Mucosa of descending colon (tissue), 3 donors: ENCODE data around the gene KIAA0319L. TPM values are rescaled to one million over a fixed set of nuclear protein-coding genes. Genes with fewer than 3 reads are reported as not detected.

Source experiments
- ATAC-seq: fragments of 200-7000 bp; cut with Tn5 transposase; one replicate; pipeline ENCODE4 v1.9.1; 2020; ENCODE audit warnings: mild to moderate bottlenecking, moderate library complexity
- DNase-seq, 3 donors: peaks; one replicate each; pipeline ENCODE4 v3.0.0-alpha.2; 2020
- H3K36me3 ChIP-seq: fragments of 200-600 bp; one replicate; pipeline ENCODE4 v1.8.0; 2021; ENCODE audit warnings: low read depth, mild to moderate bottlenecking
- H3K4me1 ChIP-seq: fragments of 200-600 bp; one replicate; pipeline ENCODE4 v1.8.0; 2021; ENCODE audit warnings: low read depth, mild to moderate bottlenecking
- H3K4me3 ChIP-seq: fragments of 200-600 bp; one replicate; pipeline ENCODE4 v1.8.0; 2021; ENCODE audit warnings: mild to moderate bottlenecking
- H3K9me3 ChIP-seq: fragments of 200-600 bp; one replicate; pipeline ENCODE4 v1.8.0; 2021; ENCODE audit warnings: mild to moderate bottlenecking
- intact Hi-C, 2 donors: fragments of 100-400 bp; cut with DNase I in 1 of 2; cut with micrococcal nuclease in 1 of 2; formaldehyde crosslinking; loops; one replicate each; pipeline versions ENCODE4 v1.11.0 to v1.11.1; 2022; cut with DNase I, micrococcal nuclease
- long read RNA-seq, 2 donors: library from polyadenylated mRNA; unstranded; transcript quantifications; one replicate each; pipeline ENCODE4 v2.0.0, GENCODE V29; 2019 to 2021
- total RNA-seq, 3 donors: library from RNA; stranded (reverse); fragmentation: NEBNext Ultra II Directional in 2 of 3; extraction: Animal tissue kit (Norgen Biotek cat#: 25700) in 2 of 3; gene quantifications; one replicate each; pipeline versions ENCODE4 v1.2.1 to v1.2.4, GENCODE V29; 2021 to 2023
- TF ChIP-seq, protein P1 (sequence below): fragments of 200-600 bp; IDR thresholded peaks from one replicate; pipeline ENCODE4 v1.8.0; 2022; ENCODE audit warnings: antibody characterized with exemption, mild to moderate bottlenecking
- donor health status: DM: no; HTN: no; CAD: no; lungs with moderate emphysema.
- donor health status: DM: no; HTN: no; CAD: no.
- donor health status: DM: no; HTN: yes; CAD: no.

Gene KIAA0319L
- 10 to 100 TPM; 59.6 to 84.6 (median 75.7) TPM for total RNA-seq
- long read RNA-seq, donor 1, full-length matches to known transcripts = 15 of 50 reads
- long read RNA-seq, donor 1, partial matches to known transcripts = 18 of 50 reads
- long read RNA-seq, donor 1, other reads (novel, unspliced or antisense) = 17 of 50 reads
- long read RNA-seq, donor 2, full-length matches to known transcripts = 2 of 22 reads
- long read RNA-seq, donor 2, partial matches to known transcripts = 10 of 22 reads
- long read RNA-seq, donor 2, other reads (novel, unspliced or antisense) = 10 of 22 reads

DNA sequence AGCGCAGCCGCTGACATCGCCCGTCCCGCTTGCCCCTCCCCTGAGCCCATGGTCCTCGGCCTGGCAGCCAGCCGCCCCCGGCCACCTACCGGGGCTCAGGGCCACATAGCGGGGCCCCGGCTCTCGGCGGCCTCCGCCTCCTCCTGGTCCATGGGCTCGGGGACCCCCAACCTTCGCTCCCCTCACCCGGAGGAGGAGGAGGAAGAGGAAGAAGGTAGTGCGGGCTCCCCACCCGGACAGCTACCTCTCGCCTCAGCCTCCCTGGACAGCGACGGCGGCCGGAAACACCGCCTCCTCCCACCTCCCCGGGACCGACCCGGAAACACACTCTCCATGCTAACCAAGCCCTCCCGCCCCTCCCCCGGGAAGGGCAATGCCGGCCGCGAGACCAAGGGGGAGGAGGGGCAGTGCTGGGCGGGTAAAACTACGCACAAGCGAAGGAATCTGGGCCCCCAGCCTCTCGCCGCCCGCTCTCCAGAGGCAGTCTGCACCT is at the start of gene KIAA0319L:
KIAA0319L (minus strand) TSS at position 286 of the 493 bp plus-strand sequence. CDS start 2,912 bp downstream, outside the sequence.
- peaks cover 25% of the 10 kb centered on the region for H3K4me1 ChIP-seq
- peaks cover 6% of the 10 kb centered on the region for H3K36me3 ChIP-seq
- TF ChIP-seq, protein P1, sequence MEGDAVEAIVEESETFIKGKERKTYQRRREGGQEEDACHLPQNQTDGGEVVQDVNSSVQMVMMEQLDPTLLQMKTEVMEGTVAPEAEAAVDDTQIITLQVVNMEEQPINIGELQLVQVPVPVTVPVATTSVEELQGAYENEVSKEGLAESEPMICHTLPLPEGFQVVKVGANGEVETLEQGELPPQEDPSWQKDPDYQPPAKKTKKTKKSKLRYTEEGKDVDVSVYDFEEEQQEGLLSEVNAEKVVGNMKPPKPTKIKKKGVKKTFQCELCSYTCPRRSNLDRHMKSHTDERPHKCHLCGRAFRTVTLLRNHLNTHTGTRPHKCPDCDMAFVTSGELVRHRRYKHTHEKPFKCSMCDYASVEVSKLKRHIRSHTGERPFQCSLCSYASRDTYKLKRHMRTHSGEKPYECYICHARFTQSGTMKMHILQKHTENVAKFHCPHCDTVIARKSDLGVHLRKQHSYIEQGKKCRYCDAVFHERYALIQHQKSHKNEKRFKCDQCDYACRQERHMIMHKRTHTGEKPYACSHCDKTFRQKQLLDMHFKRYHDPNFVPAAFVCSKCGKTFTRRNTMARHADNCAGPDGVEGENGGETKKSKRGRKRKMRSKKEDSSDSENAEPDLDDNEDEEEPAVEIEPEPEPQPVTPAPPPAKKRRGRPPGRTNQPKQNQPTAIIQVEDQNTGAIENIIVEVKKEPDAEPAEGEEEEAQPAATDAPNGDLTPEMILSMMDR = no peak
- DNase-seq (peak; percentile 91 to 94 (median 92)), ATAC-seq (peak; percentile 91)
- no peaks in the 10 kb centered on the region for H3K9me3 ChIP-seq
- H3K4me3 ChIP-seq = peak within 1 kb of the TSS; percentile 93
- intact Hi-C loops = no loop called here

- intact Hi-C loops = no loop called here
- ATAC-seq = no peak
- TF ChIP-seq, protein P1 = no peak
Observed at GRCh38 chr1:35605867-35606182, 48.6 kb upstream of the KIAA0319L start.

GRCh38 chr1:35605071-35605866 is 48.1 kb upstream of the KIAA0319L start:
- no peaks in the 10 kb centered on the region for H3K9me3 ChIP-seq
- peaks cover 13% of the 10 kb centered on the region for H3K36me3 ChIP-seq
- ATAC-seq (no peak), DNase-seq (no peak)
- H3K4me3 ChIP-seq = no peak overlapping the region
- intact Hi-C loops = no loop called here
- TF ChIP-seq, protein P1 = no peak
- no peaks in the 10 kb centered on the region for H3K4me1 ChIP-seq

More at GRCh38 chr1:35605867-35606182, 48.6 kb upstream of the KIAA0319L start:
- no peaks in the 10 kb centered on the region for H3K4me1 ChIP-seq
- H3K4me3 ChIP-seq = no peak overlapping the region
- no peaks in the 10 kb centered on the region for H3K9me3 ChIP-seq
- H3K36me3 ChIP-seq = peaks cover 13% of the 10 kb centered on the region
- no peak for DNase-seq

- H3K9me3 ChIP-seq = no peaks in the 10 kb centered on the region
- TF ChIP-seq, protein P1 = no peak
- intact Hi-C loops = no loop called here
- peaks cover 9% of the 10 kb centered on the region for H3K36me3 ChIP-seq
- DNase-seq (no peak), ATAC-seq (no peak)
- H3K4me3 ChIP-seq = no peak overlapping the region
- H3K4me1 ChIP-seq = no peaks in the 10 kb centered on the region
Observed at GRCh38 chr1:35603941-35604340, 46.7 kb upstream of the KIAA0319L start.

DNA sequence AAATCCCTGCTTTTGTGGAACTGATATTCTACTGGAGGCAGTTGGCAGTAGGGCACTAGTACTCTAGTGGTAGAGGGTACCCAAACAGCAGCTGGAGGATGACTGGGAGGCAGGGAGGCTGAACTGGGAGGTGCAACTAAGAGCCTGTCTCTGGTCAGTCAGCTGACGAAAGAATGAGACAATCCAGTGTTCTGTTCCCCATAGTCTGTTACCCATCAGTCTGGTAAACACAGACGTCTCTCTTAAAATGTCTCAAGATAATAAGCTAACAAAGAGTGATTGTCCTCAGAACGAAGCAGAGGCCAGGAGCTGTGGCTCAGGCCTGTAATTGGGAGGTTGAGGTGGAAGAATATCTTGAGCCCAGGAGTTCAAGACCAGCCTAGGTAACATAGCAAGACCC is 46.3 kb upstream of the KIAA0319L start:
- TF ChIP-seq, protein P1 = no peak
- no peak for ATAC-seq
- Histone ChIP-seq H3K36me3 (peaks cover 7% of the 10 kb centered on the region), H3K4me3 (no peak overlapping the region), H3K4me1 (no peaks in the 10 kb centered on the region), H3K9me3 (no peaks in the 10 kb centered on the region)
- DNase-seq = no peak
- intact Hi-C loops = no loop called here
